HL-60 (cell line): ENCODE data around the gene MSI2.

ENCODE experiments used
- DNase-seq, 2 experiments: peaks; one replicate each; pipeline ENCODE4 v3.0.0-alpha.2; 2010 to 2020; ENCODE audit warnings: low read depth in 1 of 2, low spot score in 1 of 2
- H3K27ac ChIP-seq: fragments of 250-450 bp; sonication (Bioruptor Pico); replicated peaks from 2 replicates; pipeline ENCODE4 v1.5.1; 2020; ENCODE audit warnings: mild to moderate bottlenecking, moderate library complexity
- H3K27me3 ChIP-seq: fragments of 250-450 bp; sonication (Bioruptor Pico); 2 replicates; pipeline ENCODE4 v1.5.1; 2021; ENCODE audit warnings: mild to moderate bottlenecking, moderate library complexity; ENCODE audit not compliant: insufficient read depth, poor library complexity, severe bottlenecking
- H3K4me3 ChIP-seq: replicated peaks from 2 replicates; pipeline ENCODE4 v1.5.1; 2011; ENCODE audit warnings: mild to moderate bottlenecking, control low read depth, low read length; ENCODE audit not compliant: insufficient read depth
- CTCF ChIP-seq: IDR thresholded peaks from one replicate; pipeline ENCODE4 v1.5.1; 2011; ENCODE audit warnings: low read length, control low read depth, inconsistent platforms; ENCODE audit not compliant: insufficient read depth
- GABPA ChIP-seq: IDR thresholded peaks from 2 replicates; pipeline ENCODE4 v1.6.1; 2012; ENCODE audit warnings: low read depth
- POLR2AphosphoS5 ChIP-seq: IDR thresholded peaks from 2 replicates; pipeline ENCODE4 v1.6.1; 2012; ENCODE audit warnings: low read depth
- REST ChIP-seq: IDR thresholded peaks from 2 replicates; pipeline ENCODE4 v1.6.1; 2012; ENCODE audit warnings: low read depth; ENCODE audit not compliant: insufficient replicate concordance
- SPI1 ChIP-seq: IDR thresholded peaks from 2 replicates; pipeline ENCODE4 v1.6.1; 2012; ENCODE audit warnings: low read depth, mild to moderate bottlenecking, borderline replicate concordance

MSI2 gene

GRCh38 chr17:57587193-57587969 lies 331.1 kb downstream of the MSI2 start:
- TF ChIP-seq CTCF (no peak), SPI1 (no peak), REST (no peak), GABPA (no peak), POLR2AphosphoS5 (no peak)
- Histone ChIP-seq H3K27me3 (no peaks in the 10 kb centered on the region), H3K27ac (no peak overlapping the region), H3K4me3 (no peak overlapping the region)
- DNase-seq: no peak

- H3K27ac ChIP-seq: no peak overlapping the region
- TF ChIP-seq REST: no peak
- TF ChIP-seq GABPA: no peak
- TF ChIP-seq POLR2AphosphoS5: no peak
- no peak for TF ChIP-seq SPI1
- TF ChIP-seq CTCF: no peak
- H3K27me3 ChIP-seq: no peaks in the 10 kb centered on the region
- DNase-seq: no peak
- no peak overlapping the region for H3K4me3 ChIP-seq
These were observed 331.8 kb downstream of the MSI2 start for GRCh38 chr17:57588086-57588485.

GRCh38 chr17:57589151-57590034 lies 333.1 kb downstream of the MSI2 start:
- Histone ChIP-seq H3K4me3 (no peak overlapping the region), H3K27ac (no peak overlapping the region)
- no peak for TF ChIP-seq REST
- TF ChIP-seq SPI1: no peak
- TF ChIP-seq GABPA: no peak
- no peak for TF ChIP-seq POLR2AphosphoS5
- no peak for TF ChIP-seq CTCF

More at GRCh38 chr17:57589151-57590034, 333.1 kb downstream of the MSI2 start:
- no peak for DNase-seq
- H3K27me3 ChIP-seq: no peaks in the 10 kb centered on the region
